Embryonic facial prominence (tissue), 1 donor: ENCODE data around the gene GOLT1A.

Experiments
- DNase-seq: peaks from one replicate; pipeline ENCODE4 v3.0.0-alpha.2; 2016; ENCODE audit errors: extremely low spot score

Gene GOLT1A

DNA sequence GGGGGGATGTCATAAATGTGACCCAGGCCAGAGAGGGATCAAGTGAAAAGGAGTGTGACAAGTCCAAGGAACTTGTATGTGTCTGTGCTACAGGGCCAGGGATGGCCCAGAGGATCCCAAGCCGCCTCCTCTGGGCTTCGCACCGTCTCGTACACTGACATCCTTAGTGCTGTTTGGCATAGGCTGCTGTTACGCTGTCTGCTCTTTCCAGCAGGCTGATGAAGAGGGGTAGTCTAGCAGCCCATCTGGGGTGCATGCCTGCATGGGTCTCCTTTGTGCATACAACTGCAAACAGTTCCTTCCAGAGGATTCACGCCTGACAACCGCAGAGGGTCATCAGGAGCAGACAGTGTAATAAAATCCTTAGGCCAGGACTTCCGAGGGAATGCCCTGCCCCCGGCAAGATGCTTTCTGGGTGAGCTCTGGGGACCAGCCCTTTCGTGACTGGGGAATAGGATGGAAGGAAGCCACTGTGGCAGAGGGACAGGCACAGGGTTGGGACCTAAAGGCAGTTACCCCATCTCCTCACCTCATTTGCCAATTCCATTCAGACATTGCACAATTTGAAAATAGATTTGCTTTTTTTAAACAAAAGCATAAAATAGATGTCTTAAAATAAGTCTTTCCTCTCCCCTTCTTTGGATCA lies 6.3 kb upstream of the GOLT1A start:
- no peak for DNase-seq

GRCh38 chr1:204218552-204218951 lies 4.8 kb upstream of the GOLT1A start:
- DNase-seq, result no peak

- no peak for DNase-seq
These were observed 3.8 kb upstream of the GOLT1A start for GRCh38 chr1:204217648-204218000.

- no peak for DNase-seq
These were observed 3.3 kb upstream of the GOLT1A start for GRCh38 chr1:204216880-204217647.

DNA sequence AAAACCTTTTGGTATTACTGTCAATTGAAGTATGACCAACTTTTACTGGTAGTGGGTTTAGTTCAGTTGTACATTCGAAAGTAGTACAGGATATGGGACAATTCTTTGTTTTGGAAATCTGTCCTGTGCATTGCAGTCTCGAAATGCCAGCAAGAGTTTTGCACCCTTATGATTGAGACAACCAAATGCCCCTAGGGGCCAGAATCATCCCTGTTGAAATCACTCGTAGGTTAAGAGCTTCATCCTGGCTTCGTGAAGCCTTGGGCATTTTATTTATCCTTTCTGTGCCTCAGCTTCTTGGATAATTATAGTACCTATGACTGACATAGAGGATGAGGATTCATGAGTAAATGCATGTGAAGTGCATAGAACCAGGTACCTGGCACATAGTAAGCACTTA lies 2.4 kb upstream of the GOLT1A start:
- DNase-seq, result no peak

- DNase-seq, result no peak
These were observed 1.1 kb downstream of the GOLT1A start for GRCh38 chr1:204212715-204213114.

GRCh38 chr1:204211046-204211445 lies 2.7 kb downstream of the GOLT1A start:
- DNase-seq, result no peak

DNA sequence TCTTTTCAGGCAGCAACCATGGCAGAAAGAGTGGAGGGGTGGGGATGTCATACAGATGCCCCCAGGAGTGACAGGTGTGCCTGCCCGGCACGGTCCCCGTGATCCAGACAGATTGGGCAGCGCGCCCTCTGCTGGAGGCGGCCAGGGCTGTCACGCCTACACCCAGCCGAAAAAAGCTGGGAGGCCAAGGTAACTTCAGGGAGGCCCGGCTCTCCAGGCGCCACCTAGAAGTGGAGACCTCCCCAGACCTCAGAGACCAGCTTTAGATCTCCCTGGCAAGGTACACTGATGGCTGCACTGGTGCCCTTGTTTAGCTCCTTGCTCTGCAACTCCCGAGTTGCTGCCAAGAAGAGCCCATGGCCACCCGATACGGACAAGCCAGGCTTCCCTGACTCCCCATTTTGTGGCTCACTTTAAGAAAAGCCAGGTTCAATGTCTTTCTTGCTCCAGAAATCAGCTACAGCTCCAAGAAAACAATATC lies 6.6 kb downstream of the GOLT1A start:
- no peak for DNase-seq

- no peak for DNase-seq
These were observed 7.7 kb downstream of the GOLT1A start for GRCh38 chr1:204206121-204206520.

- no peak for DNase-seq
These were observed 8.3 kb downstream of the GOLT1A start for GRCh38 chr1:204205486-204205885.

DNA sequence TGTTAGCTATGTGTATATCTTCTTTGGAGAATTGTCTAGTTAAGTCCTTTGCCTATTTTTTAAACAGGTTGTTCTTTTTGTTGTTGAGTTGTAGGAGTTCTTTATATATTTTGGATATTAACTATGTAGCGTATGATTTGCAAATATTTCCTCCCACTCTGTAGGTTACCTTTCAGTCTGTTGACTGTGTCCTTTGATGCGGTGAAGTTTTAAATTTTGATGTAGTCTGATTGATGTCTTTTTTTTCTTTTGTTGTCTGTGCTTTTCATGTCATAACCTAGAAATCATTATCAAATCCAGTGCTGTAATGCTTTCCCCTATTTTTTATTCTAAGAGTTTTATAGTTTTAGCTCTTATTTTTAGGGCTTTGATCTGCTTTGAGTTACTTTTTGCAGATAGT lies 8.8 kb downstream of the GOLT1A start:
- DNase-seq, result no peak

DNA sequence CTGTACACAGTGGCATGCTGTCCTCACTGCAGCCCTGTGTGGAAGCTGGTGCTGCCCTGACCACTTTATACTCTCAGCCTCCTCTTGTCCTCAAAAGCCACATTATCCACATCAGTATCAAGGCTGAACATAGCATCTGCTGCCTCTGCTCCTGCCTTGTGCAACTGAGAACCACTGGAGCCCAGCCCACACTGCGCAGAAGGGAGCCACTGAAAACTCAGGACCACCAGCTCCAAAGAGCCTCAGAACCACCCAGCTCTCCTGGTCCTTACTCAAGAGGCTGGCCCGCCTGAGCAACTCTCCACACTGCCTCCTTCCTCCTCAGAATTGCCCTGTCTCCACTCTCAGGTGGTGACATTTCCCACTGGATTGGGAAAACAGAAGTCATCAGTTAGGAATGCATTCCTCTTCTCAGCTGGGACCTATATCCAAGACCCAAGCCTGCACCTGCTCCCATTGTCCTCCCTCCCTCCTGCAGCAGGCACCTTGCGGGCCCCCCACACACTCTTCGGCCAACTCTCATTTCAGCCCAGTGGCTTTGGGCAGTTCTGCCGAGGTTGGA lies 10.5 kb downstream of the GOLT1A start:
- no peak for DNase-seq

GRCh38 chr1:204202481-204202880 lies 11.3 kb downstream of the GOLT1A start:
- no peak for DNase-seq

- no peak for DNase-seq
These were observed 12.3 kb downstream of the GOLT1A start for GRCh38 chr1:204201348-204202040.

DNA sequence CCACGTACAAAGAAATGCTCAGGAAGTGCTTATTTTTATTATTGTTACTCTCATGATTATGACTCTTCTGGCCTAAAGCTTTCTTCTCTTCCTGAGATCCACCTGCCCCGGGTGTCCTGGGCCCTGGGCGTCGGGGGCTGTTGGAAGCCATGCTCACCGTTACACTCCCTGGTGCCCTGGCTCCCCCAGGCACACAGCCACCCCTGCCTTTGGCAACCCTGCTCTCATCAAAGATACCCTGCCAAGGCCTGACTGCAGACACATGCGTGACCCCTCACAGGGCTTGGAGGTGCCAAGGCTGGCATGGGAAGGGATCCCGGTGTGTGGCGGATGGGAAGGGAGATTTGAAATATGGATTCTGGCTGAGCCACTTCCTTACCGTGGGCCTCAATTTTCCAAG lies 14.2 kb downstream of the GOLT1A start:
- DNase-seq, result no peak

GRCh38 chr1:204198348-204199340 lies 15.1 kb downstream of the GOLT1A start:
- DNase-seq, result no peak

- no peak for DNase-seq
These were observed 16.7 kb downstream of the GOLT1A start for GRCh38 chr1:204197068-204197467.

- no peak for DNase-seq
These were observed 17.6 kb downstream of the GOLT1A start, which contains the start of gene KISS1 for GRCh38 chr1:204196068-204196795. TSS of gene KISS1 (minus strand) at chr1:204196491. CDS start at chr1:204192876, 3,615 bp downstream.

DNA sequence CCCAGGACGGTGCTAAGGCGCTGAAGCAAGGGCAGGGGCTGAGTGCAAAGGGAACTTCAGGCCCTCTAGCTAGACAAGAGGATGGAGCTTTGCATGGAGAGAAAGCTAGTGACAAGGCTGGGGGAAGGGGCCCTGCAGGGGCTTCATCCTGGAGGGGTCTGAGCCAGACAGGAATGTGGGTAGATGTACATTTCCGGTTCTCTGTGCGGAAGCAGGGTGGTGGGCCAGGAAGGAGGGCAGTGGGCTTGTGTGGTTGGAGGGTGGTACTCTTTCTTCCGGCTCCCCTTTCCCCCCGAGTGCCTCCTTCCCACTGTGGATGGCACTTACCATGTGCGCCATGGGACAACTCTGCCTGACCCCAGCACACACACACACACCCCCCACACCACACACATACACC lies 19.0 kb downstream of the GOLT1A start:
- DNase-seq, result no peak

DNA sequence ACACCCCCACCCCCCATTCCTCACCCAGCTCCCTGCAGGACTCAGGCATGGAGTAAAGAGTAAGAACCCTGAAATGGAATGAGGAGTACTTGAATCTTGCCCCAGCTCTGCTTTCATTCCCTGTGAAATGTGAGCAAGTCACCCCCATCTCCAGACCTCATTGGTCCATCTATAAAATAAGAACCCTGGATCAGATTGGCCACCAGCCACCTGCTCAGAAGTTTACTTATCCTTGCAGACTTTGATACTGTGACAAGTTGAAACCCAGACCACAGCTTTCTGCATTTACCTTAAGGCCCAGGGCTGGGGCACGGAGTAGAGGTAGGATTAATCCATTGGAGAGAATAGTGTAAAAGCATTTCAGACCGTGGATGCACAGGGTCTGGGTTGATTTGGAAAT lies 19.7 kb downstream of the GOLT1A start:
- no peak for DNase-seq
